ENCODE results near the gene CADPS2. TPM values are rescaled to one million over a fixed set of nuclear protein-coding genes. Genes with fewer than 3 reads are reported as not detected.

Gene CADPS2
- total RNA-seq, 4 donors from 2014 or later, result 2.2 to 9.2 (median 5.7) TPM

- H3K27ac ChIP-seq, result no peak overlapping the region
- no peak overlapping the region for H3K4me3 ChIP-seq
- no peaks in the 10 kb centered on the region for H3K27me3 ChIP-seq
- intact Hi-C loops (cut with DNase I), result no loop called here
- H3K4me1 ChIP-seq, result no peaks in the 10 kb centered on the region
- no peak for DNase-seq
- 79 to 90% methylated on average over 2 of the region's 2 CpGs for WGBS, 2 donors
- H3K9me3 ChIP-seq, result no peaks in the 10 kb centered on the region
- no peaks in the 10 kb centered on the region for H3K36me3 ChIP-seq
- TF ChIP-seq POLR2A (IDR thresholded peaks at IDR 0.05), result no peak
These were observed 307.9 kb downstream of the CADPS2 start for GRCh38 chr7:122578350-122578749.

- H3K27ac ChIP-seq, result no peak overlapping the region
- DNase-seq, result no peak
- H3K4me1 ChIP-seq, result no peaks in the 10 kb centered on the region
- no peak overlapping the region for H3K4me3 ChIP-seq
- no peaks in the 10 kb centered on the region for H3K36me3 ChIP-seq
- H3K27me3 ChIP-seq, result no peaks in the 10 kb centered on the region
- intact Hi-C loops (cut with DNase I), result no loop called here
- TF ChIP-seq CTCF (IDR thresholded peaks at IDR 0.05) (no peak), POLR2A (IDR thresholded peaks at IDR 0.05) (no peak)
- WGBS, 2 donors, result 45 to 47% methylated on average over 4 of the region's 4 CpGs
- no peaks in the 10 kb centered on the region for H3K9me3 ChIP-seq
These were observed 308.7 kb downstream of the CADPS2 start for GRCh38 chr7:122577449-122578003.

GRCh38 chr7:122572706-122573105 is 313.6 kb downstream of the CADPS2 start:
- no peak for DNase-seq
- WGBS, 2 donors, result 71 to 92% methylated on average over 4 of the region's 4 CpGs
- TF ChIP-seq CTCF (IDR thresholded peaks at IDR 0.05), result no peak
- no peak for TF ChIP-seq POLR2A (IDR thresholded peaks at IDR 0.05)
- Histone ChIP-seq H3K36me3 (no peaks in the 10 kb centered on the region), H3K27ac (no peak overlapping the region), H3K27me3 (no peaks in the 10 kb centered on the region), H3K9me3 (no peaks in the 10 kb centered on the region), H3K4me1 (no peaks in the 10 kb centered on the region), H3K4me3 (no peak overlapping the region)
- intact Hi-C loops (cut with DNase I), result no loop called here

- no peaks in the 10 kb centered on the region for H3K4me1 ChIP-seq
- DNase-seq, result no peak
- intact Hi-C loops (cut with DNase I), result no loop called here
- no peak for TF ChIP-seq CTCF (IDR thresholded peaks at IDR 0.05)
- TF ChIP-seq POLR2A (IDR thresholded peaks at IDR 0.05), result no peak
- H3K27me3 ChIP-seq, result no peaks in the 10 kb centered on the region
- H3K27ac ChIP-seq, result no peak overlapping the region
- WGBS, 2 donors, result 86 to 88% methylated on average over 2 of the region's 2 CpGs
- no peaks in the 10 kb centered on the region for H3K36me3 ChIP-seq
- no peaks in the 10 kb centered on the region for H3K9me3 ChIP-seq
- H3K4me3 ChIP-seq, result no peak overlapping the region
These were observed 324.9 kb downstream of the CADPS2 start for GRCh38 chr7:122561326-122561725.

DNA sequence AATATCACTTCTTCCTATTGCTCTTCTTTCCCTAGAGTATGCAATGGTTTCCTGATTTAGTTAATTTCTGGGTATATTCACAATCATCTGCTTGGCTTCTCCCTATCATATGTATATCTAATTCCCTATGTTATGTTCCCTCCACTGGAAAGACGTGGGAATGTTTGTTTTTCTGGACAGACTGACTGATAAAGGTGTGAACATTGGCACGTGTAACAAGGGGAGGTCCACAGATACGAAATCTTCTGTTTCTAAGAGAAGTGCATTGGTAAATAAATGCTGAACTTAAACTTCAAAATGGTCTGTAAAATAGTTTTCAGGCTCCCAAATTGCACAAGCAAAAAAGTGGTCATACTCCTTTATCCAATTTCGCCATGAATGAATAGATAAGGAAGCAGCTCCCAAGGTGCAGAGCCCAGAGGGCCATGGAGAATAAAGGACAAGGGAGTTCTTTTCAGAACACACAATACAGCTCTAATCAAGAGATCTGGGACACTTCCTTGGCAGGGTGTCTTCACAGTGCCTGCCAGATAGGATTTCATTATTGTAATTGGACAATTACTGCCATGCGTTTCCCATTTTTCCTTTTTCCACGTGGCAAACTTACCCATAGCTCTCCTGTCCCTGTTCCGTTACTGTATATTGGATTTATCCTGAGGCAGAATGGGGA is 329.3 kb downstream of the CADPS2 start:
- Histone ChIP-seq H3K36me3 (no peaks in the 10 kb centered on the region), H3K4me1 (no peaks in the 10 kb centered on the region), H3K4me3 (no peak overlapping the region), H3K27ac (no peak overlapping the region), H3K9me3 (no peaks in the 10 kb centered on the region), H3K27me3 (no peaks in the 10 kb centered on the region)
- no peak for TF ChIP-seq CTCF (IDR thresholded peaks at IDR 0.05)
- TF ChIP-seq POLR2A (IDR thresholded peaks at IDR 0.05), result no peak
- no peak for DNase-seq
- intact Hi-C loops (cut with DNase I), result no loop called here
- WGBS, 2 donors, result 39 to 52% methylated on average over 7 of the region's 7 CpGs
